Vagina (tissue), 2 donors: ENCODE results near the gene MPZL3.

Experiments
- POLR2AphosphoS5 ChIP-seq, 2 donors: sonication (generic); formaldehyde crosslinking; IDR thresholded peaks; one replicate each; pipeline ENCODE4 v1.9.0; 2017; ENCODE audit warnings: antibody characterized with exemption in 2 of 2, mild to moderate bottlenecking in 2 of 2, low read depth in 1 of 2; ENCODE audit not compliant: insufficient read depth in 1 of 2
- TF ChIP-seq, protein P1 (sequence below), 3 experiments: fragments of 450-650 bp in 2 of 3; fragments of 200-600 bp in 1 of 3; sonication (generic) in 1 of 3; IDR thresholded peaks; one replicate each; pipeline ENCODE4 v1.5.1; 2017 to 2019; ENCODE audit warnings: antibody characterized with exemption in 3 of 3, mild to moderate bottlenecking in 2 of 3, moderate library complexity in 2 of 3

DNA sequence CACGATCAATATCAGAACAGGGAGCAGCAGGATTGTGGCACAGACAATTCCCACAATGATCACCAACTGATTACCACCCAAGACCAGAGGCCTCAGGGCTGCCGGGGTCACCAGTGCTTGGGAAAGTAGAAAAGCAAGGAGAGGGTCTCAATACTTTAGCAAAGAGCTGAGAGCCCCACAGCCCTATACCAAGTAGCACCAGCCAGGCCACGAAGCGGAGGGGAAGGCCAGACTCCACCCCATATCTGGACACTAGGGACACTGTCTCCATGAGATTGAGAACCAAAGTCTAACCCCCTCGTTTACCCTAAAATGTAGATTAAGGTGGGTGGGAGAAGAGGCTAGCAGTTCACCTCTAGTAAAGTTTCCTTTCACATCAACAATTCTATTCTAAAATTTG lies 51.7 kb downstream of the MPZL3 start:
- TF ChIP-seq, protein P1, sequence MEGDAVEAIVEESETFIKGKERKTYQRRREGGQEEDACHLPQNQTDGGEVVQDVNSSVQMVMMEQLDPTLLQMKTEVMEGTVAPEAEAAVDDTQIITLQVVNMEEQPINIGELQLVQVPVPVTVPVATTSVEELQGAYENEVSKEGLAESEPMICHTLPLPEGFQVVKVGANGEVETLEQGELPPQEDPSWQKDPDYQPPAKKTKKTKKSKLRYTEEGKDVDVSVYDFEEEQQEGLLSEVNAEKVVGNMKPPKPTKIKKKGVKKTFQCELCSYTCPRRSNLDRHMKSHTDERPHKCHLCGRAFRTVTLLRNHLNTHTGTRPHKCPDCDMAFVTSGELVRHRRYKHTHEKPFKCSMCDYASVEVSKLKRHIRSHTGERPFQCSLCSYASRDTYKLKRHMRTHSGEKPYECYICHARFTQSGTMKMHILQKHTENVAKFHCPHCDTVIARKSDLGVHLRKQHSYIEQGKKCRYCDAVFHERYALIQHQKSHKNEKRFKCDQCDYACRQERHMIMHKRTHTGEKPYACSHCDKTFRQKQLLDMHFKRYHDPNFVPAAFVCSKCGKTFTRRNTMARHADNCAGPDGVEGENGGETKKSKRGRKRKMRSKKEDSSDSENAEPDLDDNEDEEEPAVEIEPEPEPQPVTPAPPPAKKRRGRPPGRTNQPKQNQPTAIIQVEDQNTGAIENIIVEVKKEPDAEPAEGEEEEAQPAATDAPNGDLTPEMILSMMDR (IDR thresholded peaks at IDR 0.05), result no peak
- no peak for TF ChIP-seq POLR2AphosphoS5 (IDR thresholded peaks at IDR 0.05; ENCODE audit: insufficient read depth in 1 of 2, low read depth in 1 of 2)
